Peyer's patch (tissue), 4 donors: Measurements from ENCODE around the gene CCDC192. TPM values are rescaled to one million over a fixed set of nuclear protein-coding genes. Genes with fewer than 3 reads are reported as not detected.

Experiments
- DNase-seq, 3 donors: peaks; one replicate each; pipeline ENCODE4 v3.0.0-alpha.2; 2017 to 2019
- H3K27ac ChIP-seq, 4 donors: fragments of 200-600 bp; sonication (generic); one replicate each; pipeline ENCODE4 v1.5.1; 2016 to 2019
- H3K27me3 ChIP-seq, 2 donors: fragments of 200-600 bp; sonication (generic); one replicate each; pipeline ENCODE4 v1.5.1; 2019
- H3K36me3 ChIP-seq, 3 donors: fragments of 200-600 bp; sonication (generic); one replicate each; pipeline ENCODE4 v1.5.1; 2016 to 2019
- H3K4me1 ChIP-seq, 4 donors: fragments of 200-600 bp; sonication (generic); one replicate each; pipeline ENCODE4 v1.5.1; 2016 to 2019
- H3K4me3 ChIP-seq, 4 donors: fragments of 200-600 bp; sonication (generic); 1 replicate in 3 of 4; 2 replicates in 1 of 4; pipeline ENCODE4 v1.5.1; 2016 to 2019; ENCODE audit warnings: mild to moderate bottlenecking in 1 of 4
- H3K9me3 ChIP-seq, 4 donors: fragments of 200-600 bp; sonication (generic); one replicate each; pipeline ENCODE4 v1.5.1; 2016 to 2019; ENCODE audit warnings: mild to moderate bottlenecking in 1 of 4
- POLR2A ChIP-seq, 2 donors: fragments of 450-650 bp; IDR thresholded peaks; one replicate each; pipeline ENCODE4 v1.5.1; 2017; ENCODE audit warnings: antibody characterized with exemption in 2 of 2, mild to moderate bottlenecking in 2 of 2, moderate library complexity in 2 of 2
- total RNA-seq, 4 donors: library from RNA; depleted of rRNA; stranded (reverse); fragments of >200 nt; gene quantifications; one replicate each; pipeline ENCODE4 v1.1.0, GENCODE V29; 2016
- TF ChIP-seq, protein P1 (sequence below), 6 experiments: fragments of 450-650 bp in 4 of 6; fragments of 200-600 bp in 2 of 6; sonication (generic) in 1 of 6; IDR thresholded peaks; one replicate each; pipeline ENCODE4 v1.5.1; 2017 to 2019; ENCODE audit warnings: antibody characterized with exemption in 6 of 6, mild to moderate bottlenecking in 3 of 6, moderate library complexity in 1 of 6

The CCDC192 gene
- total RNA-seq, 4 donors from 2014 or later, result not detected

DNA sequence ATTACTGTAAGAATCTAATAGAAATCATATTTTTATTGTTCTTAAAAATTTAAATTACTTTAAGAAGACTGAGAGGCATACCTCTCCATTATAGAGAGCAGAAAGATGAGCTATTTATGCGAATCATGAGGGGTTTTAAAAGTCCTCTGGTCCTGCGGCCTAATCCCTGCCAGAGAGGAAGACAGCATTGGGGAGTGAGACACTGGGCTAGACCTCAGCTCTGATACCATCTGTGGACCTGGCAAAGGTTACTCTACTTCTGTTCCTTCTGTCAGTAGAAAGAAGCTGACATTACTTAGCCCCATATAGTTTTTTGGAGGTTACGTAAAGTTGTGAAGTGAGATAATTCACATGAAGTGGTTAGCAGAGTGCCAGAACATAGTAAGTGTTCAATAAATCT lies 103.6 kb downstream of the CCDC192 start:
- Histone ChIP-seq H3K27me3 (no peaks in the 10 kb centered on the region), H3K9me3 (no peaks in the 10 kb centered on the region), H3K4me1 (no peaks in the 10 kb centered on the region), H3K36me3 (no peaks in the 10 kb centered on the region), H3K4me3 (no peak overlapping the region), H3K27ac (no peak overlapping the region)
- TF ChIP-seq, protein P1, sequence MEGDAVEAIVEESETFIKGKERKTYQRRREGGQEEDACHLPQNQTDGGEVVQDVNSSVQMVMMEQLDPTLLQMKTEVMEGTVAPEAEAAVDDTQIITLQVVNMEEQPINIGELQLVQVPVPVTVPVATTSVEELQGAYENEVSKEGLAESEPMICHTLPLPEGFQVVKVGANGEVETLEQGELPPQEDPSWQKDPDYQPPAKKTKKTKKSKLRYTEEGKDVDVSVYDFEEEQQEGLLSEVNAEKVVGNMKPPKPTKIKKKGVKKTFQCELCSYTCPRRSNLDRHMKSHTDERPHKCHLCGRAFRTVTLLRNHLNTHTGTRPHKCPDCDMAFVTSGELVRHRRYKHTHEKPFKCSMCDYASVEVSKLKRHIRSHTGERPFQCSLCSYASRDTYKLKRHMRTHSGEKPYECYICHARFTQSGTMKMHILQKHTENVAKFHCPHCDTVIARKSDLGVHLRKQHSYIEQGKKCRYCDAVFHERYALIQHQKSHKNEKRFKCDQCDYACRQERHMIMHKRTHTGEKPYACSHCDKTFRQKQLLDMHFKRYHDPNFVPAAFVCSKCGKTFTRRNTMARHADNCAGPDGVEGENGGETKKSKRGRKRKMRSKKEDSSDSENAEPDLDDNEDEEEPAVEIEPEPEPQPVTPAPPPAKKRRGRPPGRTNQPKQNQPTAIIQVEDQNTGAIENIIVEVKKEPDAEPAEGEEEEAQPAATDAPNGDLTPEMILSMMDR (IDR thresholded peaks at IDR 0.05), result no peak
- TF ChIP-seq POLR2A (IDR thresholded peaks at IDR 0.05), result no peak
- DNase-seq, result no peak

DNA sequence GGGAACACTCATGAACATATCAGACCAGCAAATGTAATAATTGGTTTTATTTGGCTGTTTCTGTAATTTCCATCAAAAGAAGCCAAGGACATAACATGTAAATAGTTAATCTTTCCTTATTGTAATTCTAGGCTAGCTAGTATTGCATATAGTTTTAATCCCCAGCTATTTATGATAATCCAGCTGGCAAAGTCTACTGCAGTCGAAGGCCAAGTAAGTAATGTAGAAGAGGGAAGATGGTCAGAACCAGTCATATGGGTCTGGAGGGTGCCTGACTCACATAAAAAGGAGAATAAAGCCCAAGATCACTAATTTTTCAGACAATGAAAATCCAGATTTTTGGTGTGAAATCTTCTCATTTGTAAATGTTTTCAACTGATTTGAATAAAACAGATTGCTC lies 106.3 kb downstream of the CCDC192 start:
- H3K4me3 ChIP-seq, result no peak overlapping the region
- no peak for DNase-seq
- no peaks in the 10 kb centered on the region for H3K27me3 ChIP-seq
- no peaks in the 10 kb centered on the region for H3K9me3 ChIP-seq
- no peaks in the 10 kb centered on the region for H3K36me3 ChIP-seq
- no peaks in the 10 kb centered on the region for H3K4me1 ChIP-seq
- TF ChIP-seq, protein P1 (IDR thresholded peaks at IDR 0.05), result no peak
- TF ChIP-seq POLR2A (IDR thresholded peaks at IDR 0.05), result no peak
- no peak overlapping the region for H3K27ac ChIP-seq

DNA sequence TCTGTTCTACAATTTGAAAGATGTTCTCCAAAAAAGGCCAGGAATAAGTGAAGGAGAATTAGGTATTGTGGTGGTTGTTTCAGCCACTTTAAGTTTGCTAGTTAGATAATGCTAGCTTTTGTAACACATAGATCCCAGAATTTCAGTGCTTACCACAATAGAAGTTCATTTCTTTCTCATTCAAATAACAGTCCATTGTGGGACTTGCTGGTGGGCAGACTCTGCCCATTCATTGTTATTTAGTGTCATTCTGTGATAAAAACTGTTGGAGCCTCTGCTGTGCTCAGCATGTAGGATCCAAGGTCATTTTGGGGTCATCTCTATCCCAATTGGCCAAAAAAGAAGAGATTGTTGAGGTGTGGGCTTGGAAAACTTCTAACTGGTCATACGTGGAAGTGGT lies 106.8 kb downstream of the CCDC192 start:
- H3K36me3 ChIP-seq, result no peaks in the 10 kb centered on the region

DNA sequence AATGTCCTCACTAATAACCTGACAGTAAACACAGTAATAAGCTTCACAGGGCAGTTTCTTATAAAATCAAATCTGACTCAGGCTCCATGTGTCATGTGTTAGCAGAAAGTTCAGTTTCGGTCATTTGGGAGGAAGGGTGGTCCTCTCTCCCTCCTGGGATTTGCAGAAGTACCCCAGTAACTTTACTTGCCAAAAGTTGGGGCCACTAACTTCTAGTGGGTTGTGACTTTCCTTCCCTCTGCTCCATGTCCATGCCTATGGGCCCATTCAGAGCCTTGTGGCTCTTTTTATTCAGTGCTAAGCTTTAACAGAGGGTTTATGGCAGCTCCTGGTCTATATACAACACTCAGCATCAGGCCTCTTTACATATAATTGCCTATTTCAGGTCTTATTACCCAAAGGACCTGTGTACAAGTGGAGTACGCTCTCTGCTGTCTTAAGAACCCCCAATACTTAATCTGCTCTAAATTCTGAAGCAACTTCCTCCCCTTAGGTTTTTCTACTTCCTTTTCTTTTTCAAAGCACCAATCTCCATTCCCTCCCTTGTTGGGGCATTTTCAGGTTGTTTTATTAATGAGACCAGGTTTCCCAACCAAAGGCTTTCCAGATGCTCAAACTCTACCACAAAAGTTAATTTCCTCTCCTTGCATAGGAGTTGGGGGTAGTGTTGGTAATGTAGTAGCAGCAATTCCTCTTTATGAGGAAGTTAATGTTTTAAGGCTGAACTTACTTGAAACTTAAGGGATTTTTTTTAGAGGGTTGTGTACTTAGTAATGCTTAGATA lies 107.7 kb downstream of the CCDC192 start:
- Histone ChIP-seq H3K27me3 (no peaks in the 10 kb centered on the region), H3K4me3 (no peak overlapping the region), H3K9me3 (no peaks in the 10 kb centered on the region), H3K36me3 (no peaks in the 10 kb centered on the region), H3K27ac (no peak overlapping the region), H3K4me1 (no peaks in the 10 kb centered on the region)
- no peak for DNase-seq
- no peak for TF ChIP-seq POLR2A (IDR thresholded peaks at IDR 0.05)
- TF ChIP-seq, protein P1 (IDR thresholded peaks at IDR 0.05), result no peak

More for the DNA sequence above, 106.8 kb downstream of the CCDC192 start:
- H3K27me3 ChIP-seq, result no peaks in the 10 kb centered on the region
- TF ChIP-seq, protein P1 (IDR thresholded peaks at IDR 0.05), result no peak
- TF ChIP-seq POLR2A (IDR thresholded peaks at IDR 0.05), result no peak
- H3K4me3 ChIP-seq, result no peak overlapping the region
- DNase-seq, result no peak
- no peaks in the 10 kb centered on the region for H3K4me1 ChIP-seq
- H3K9me3 ChIP-seq, result no peaks in the 10 kb centered on the region
- H3K27ac ChIP-seq, result no peak overlapping the region

DNA sequence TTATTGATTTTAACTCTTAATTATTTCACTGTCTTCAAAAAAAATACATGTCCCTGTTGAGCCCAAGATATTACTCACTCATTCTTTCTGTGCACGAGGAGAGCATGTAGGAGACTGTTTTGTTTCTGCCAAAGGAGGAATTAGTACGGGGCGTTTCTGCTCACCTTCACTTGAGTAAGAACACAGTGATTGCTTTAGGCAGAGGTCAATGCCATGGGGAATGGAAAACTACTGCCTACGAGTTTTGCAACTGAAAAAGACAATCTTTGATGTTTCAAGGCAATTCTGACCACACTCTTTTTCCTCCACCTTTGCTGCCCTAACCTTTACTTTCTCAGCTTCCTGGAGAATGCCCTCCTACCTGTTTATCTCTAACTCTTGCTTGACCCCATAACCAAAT lies 109.4 kb downstream of the CCDC192 start:
- no peaks in the 10 kb centered on the region for H3K36me3 ChIP-seq
- H3K9me3 ChIP-seq, result no peaks in the 10 kb centered on the region
- TF ChIP-seq POLR2A (IDR thresholded peaks at IDR 0.05), result no peak
- TF ChIP-seq, protein P1 (IDR thresholded peaks at IDR 0.05), result no peak
- DNase-seq, result no peak
- no peaks in the 10 kb centered on the region for H3K27me3 ChIP-seq
- H3K4me3 ChIP-seq, result no peak overlapping the region
- no peak overlapping the region for H3K27ac ChIP-seq
- no peaks in the 10 kb centered on the region for H3K4me1 ChIP-seq
